Measurements from ENCODE around the gene TMC5. TPM values are rescaled to one million over a fixed set of nuclear protein-coding genes. Genes with fewer than 3 reads are reported as not detected.

The TMC5 gene
- total and polyA plus RNA-seq, 2 experiments from 2014 or later, result 2.3 to 4.8 TPM

DNA sequence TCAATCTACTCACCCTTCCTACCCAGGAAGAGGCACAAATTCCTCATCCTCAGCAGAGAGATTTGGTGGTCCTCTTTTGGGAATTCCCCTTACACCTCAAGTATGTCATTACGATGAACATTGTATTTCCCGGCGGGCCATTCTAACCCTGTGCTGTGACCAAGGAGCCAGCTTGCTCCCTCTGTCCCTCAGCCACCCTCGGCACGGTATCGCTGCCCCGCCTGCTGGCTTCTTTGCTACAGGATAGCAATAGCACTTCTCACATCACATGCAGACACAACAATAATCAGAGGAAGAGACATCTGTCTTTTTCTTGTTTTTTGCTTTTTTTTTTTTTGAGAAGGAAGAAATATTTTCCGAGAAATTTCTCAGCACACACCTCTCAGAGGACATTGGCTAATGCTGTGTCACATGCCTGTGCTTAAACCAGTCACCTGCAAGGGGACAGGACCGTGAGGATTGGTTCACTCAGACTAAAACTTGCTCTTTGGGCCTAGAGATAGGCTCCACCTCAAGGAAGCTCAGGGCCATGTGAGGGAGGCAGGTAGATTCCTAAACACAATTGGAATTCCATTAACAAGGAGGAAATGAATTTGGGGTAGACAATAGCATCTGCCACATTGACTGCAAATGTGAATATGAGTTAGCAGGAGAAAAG is 41.2 kb downstream of the TMC5 start:
- H3K27me3 Mint-ChIP-seq (ENCODE audit: insufficient read depth, low read depth, poor library complexity), result peaks cover 4% of the 10 kb centered on the region
- Histone ChIP-seq H3K27me3 (ENCODE audit: insufficient read depth) (no peaks in the 10 kb centered on the region), H3K36me3 (ENCODE audit: insufficient read depth) (no peaks in the 10 kb centered on the region), H3K4me2 (no peak overlapping the region), H3F3A (replicated peaks; ENCODE audit: low read depth) (no peaks in the 10 kb centered on the region), H2AFZ (peak overlapping the region; percentile 78; the same call in 1 of the 2 replicates), H3K79me2 (replicated peaks; ENCODE audit: insufficient read depth) (no peaks in the 10 kb centered on the region), H3K9me2 (ENCODE audit: insufficient read depth) (no peaks in the 10 kb centered on the region), H4K20me1 (replicated peaks; ENCODE audit: insufficient read depth) (no peaks in the 10 kb centered on the region), H3K4me1 (ENCODE audit: insufficient read depth) (no peaks in the 10 kb centered on the region), H3K27ac (ENCODE audit: low read depth) (no peak overlapping the region), H3K4me3 (no peak overlapping the region)
- TF ChIP-seq JUNB (IDR thresholded peaks at IDR 0.05; ENCODE audit: unreplicated experiment) (no peak), REST (IDR thresholded peaks at IDR 0.05; ENCODE audit: unreplicated experiment) (no peak), STAT1 (IDR thresholded peaks at IDR 0.05; ENCODE audit: unreplicated experiment) (no peak), NANOG (IDR thresholded peaks at IDR 0.05; ENCODE audit: borderline replicate concordance) (no peak), CREB1 (CRISPR knock-in tag; IDR thresholded peaks at IDR 0.05; ENCODE audit: low read depth) (no peak), CTCF (conservative IDR thresholded peaks at IDR 0.05; ENCODE audit: low read depth in 2 of 2) (peak in 1 of 2 experiments; percentile 33; a peak in 1 of 4 replicates)
- TF ChIP-seq, protein P1, sequence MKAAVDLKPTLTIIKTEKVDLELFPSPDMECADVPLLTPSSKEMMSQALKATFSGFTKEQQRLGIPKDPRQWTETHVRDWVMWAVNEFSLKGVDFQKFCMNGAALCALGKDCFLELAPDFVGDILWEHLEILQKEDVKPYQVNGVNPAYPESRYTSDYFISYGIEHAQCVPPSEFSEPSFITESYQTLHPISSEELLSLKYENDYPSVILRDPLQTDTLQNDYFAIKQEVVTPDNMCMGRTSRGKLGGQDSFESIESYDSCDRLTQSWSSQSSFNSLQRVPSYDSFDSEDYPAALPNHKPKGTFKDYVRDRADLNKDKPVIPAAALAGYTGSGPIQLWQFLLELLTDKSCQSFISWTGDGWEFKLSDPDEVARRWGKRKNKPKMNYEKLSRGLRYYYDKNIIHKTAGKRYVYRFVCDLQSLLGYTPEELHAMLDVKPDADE (IDR thresholded peaks at IDR 0.05), result no peak
- peaks cover 3% of the 10 kb centered on the region; the same call in 1 of the 3 replicates for H3K4me1 Mint-ChIP-seq
- no peak overlapping the region for H3K4me3 Mint-ChIP-seq
- H3K9me3 Mint-ChIP-seq, result no peaks in the 10 kb centered on the region
- ATAC-seq (peak; percentile 61), DNase-seq (ENCODE audit: low spot score) (peak; percentile 50)
- no peaks in the 10 kb centered on the region; the same call in 2 of the 3 replicates for H3K36me3 Mint-ChIP-seq (ENCODE audit: low read depth)
- H3K27ac Mint-ChIP-seq, result peak overlapping the region; percentile 14; the same call in 1 of the 2 replicates

DNA sequence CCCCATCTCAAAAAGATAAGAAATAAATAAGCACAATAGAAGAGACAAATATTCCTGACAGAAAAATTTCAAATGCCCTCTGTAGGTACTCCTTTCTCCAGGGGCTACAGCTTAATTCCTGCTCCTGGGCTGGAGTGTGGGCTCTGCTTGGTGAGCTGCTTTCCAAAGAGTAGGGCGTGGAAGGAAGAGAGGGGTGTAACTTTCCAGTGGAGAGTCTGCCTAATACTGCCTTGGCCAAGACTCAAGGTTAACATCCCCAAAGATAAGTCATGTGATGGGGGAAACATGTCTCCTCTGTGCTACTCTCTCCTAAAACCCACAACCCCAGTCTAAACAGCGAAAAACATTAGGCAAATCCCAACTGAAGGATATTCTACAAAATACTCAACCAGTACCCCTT is 42.7 kb downstream of the TMC5 start:
- Histone ChIP-seq H2AFZ (no peak overlapping the region), H3K27ac (ENCODE audit: low read depth) (no peak overlapping the region), H3K27me3 (ENCODE audit: insufficient read depth) (no peaks in the 10 kb centered on the region), H3K79me2 (replicated peaks; ENCODE audit: insufficient read depth) (no peaks in the 10 kb centered on the region), H3K4me3 (no peak overlapping the region), H3K9me2 (ENCODE audit: insufficient read depth) (no peaks in the 10 kb centered on the region), H4K20me1 (replicated peaks; ENCODE audit: insufficient read depth) (no peaks in the 10 kb centered on the region), H3K36me3 (ENCODE audit: insufficient read depth) (no peaks in the 10 kb centered on the region; the same call in 1 of the 2 replicates), H3K4me1 (ENCODE audit: insufficient read depth) (no peaks in the 10 kb centered on the region), H3K4me2 (no peak overlapping the region), H3F3A (replicated peaks; ENCODE audit: low read depth) (no peaks in the 10 kb centered on the region)
- DNase-seq (ENCODE audit: low spot score) (no peak), ATAC-seq (no peak)
- Mint-ChIP-seq H3K4me3 (no peak overlapping the region), H3K27ac (no peak overlapping the region), H3K9me3 (no peaks in the 10 kb centered on the region), H3K36me3 (ENCODE audit: low read depth) (no peaks in the 10 kb centered on the region; the same call in 2 of the 3 replicates), H3K4me1 (peaks cover 3% of the 10 kb centered on the region; the same call in 1 of the 3 replicates), H3K27me3 (ENCODE audit: insufficient read depth, low read depth, poor library complexity) (peaks cover 4% of the 10 kb centered on the region)
- no peak for TF ChIP-seq STAT1 (IDR thresholded peaks at IDR 0.05; ENCODE audit: unreplicated experiment)
- TF ChIP-seq, protein P1 (IDR thresholded peaks at IDR 0.05), result no peak
